Testis (tissue), 3 donors: ENCODE measurements around the gene AUTS2. TPM values are rescaled to one million over a fixed set of nuclear protein-coding genes. Genes with fewer than 3 reads are reported as not detected.

Source experiments
- DNase-seq: peaks from one replicate; pipeline ENCODE4 v3.0.0-alpha.2; 2019
- H3K27ac ChIP-seq, 2 donors: fragments of 200-600 bp; sonication (generic); one replicate each; pipeline ENCODE4 v1.5.1; 2019
- H3K27me3 ChIP-seq: fragments of 200-600 bp; sonication (generic); one replicate; pipeline ENCODE4 v1.5.1; 2019
- H3K36me3 ChIP-seq: fragments of 200-600 bp; sonication (generic); one replicate; pipeline ENCODE4 v1.5.1; 2017; ENCODE audit warnings: low read depth; ENCODE audit errors: missing control alignments
- H3K4me1 ChIP-seq: fragments of 200-600 bp; sonication (generic); one replicate; pipeline ENCODE4 v1.5.1; 2019
- H3K4me3 ChIP-seq, 2 donors: fragments of 200-600 bp; sonication (generic); one replicate each; pipeline ENCODE4 v1.5.1; 2017 to 2019
- H3K9me3 ChIP-seq: fragments of 200-600 bp; sonication (generic); one replicate; pipeline ENCODE4 v1.5.1; 2017
- CTCF ChIP-seq, 3 experiments: fragments of 450-650 bp in 2 of 3; fragments of 200-600 bp in 1 of 3; sonication (generic) in 1 of 3; IDR thresholded peaks; one replicate each; pipeline ENCODE4 v1.5.1; 2016 to 2019; ENCODE audit warnings: antibody characterized with exemption in 3 of 3, mild to moderate bottlenecking in 2 of 3, moderate library complexity in 1 of 3
- POLR2A ChIP-seq: fragments of 450-650 bp; IDR thresholded peaks from one replicate; pipeline ENCODE4 v1.6.1; 2017; ENCODE audit warnings: antibody characterized with exemption, mild to moderate bottlenecking, moderate library complexity
- WGBS, 2 donors: methylation state at CpG; one replicate each; pipeline ENCODE4 v1.1.5; 2018; 5-methylcytosine and 5-hydroxymethylcytosine counted together
- intact Hi-C: fragments of 100-400 bp; cut with DNase I; formaldehyde crosslinking; loops from one replicate; pipeline ENCODE4 v1.15.1; 2023; ENCODE audit warnings: low total_unique reads
- polyA plus RNA-seq: library from polyadenylated mRNA; stranded (reverse); fragments of 350-450 nt; fragmentation: Illumina TruSeq; extraction: RNeasy Lipid Tissue Mini Kit (QIAGEN cat#74804); gene quantifications from one replicate; pipeline ENCODE4 v1.2.3, GENCODE V29; 2014; ENCODE audit warnings: low read depth, low replicate concordance; ENCODE audit not compliant: insufficient read depth
- total RNA-seq, 2 donors: library from RNA; depleted of rRNA; stranded (reverse); fragments of >200 nt; gene quantifications; one replicate each; pipeline ENCODE4 v1.2.3, GENCODE V29; 2016

AUTS2 gene
- total and polyA plus RNA-seq, 3 donors from 2014 or later: 21.3 to 75.5 (median 56.1) TPM

GRCh38 chr7:70340236-70340635 is 742.0 kb downstream of the AUTS2 start:
- DNase-seq: no peak
- Histone ChIP-seq H3K4me1 (no peaks in the 10 kb centered on the region), H3K9me3 (no peaks in the 10 kb centered on the region), H3K27ac (no peak overlapping the region), H3K36me3 (no peaks in the 10 kb centered on the region), H3K4me3 (no peak overlapping the region), H3K27me3 (no peaks in the 10 kb centered on the region)
- TF ChIP-seq CTCF (IDR thresholded peaks at IDR 0.05) (no peak), POLR2A (no peak)
- WGBS, 2 donors: 92 to 94% methylated on average over 3 of the region's 3 CpGs
- intact Hi-C loops: no loop called here

GRCh38 chr7:70341446-70341845 is 743.2 kb downstream of the AUTS2 start:
- Histone ChIP-seq H3K36me3 (no peaks in the 10 kb centered on the region), H3K9me3 (no peaks in the 10 kb centered on the region), H3K27ac (no peak overlapping the region), H3K4me1 (no peaks in the 10 kb centered on the region), H3K4me3 (no peak overlapping the region), H3K27me3 (no peaks in the 10 kb centered on the region)
- DNase-seq: no peak
- intact Hi-C loops: no loop called here
- WGBS, 2 donors: 94 to 97% methylated on average over 2 of the region's 2 CpGs
- TF ChIP-seq CTCF (IDR thresholded peaks at IDR 0.05): no peak
- TF ChIP-seq POLR2A: no peak

GRCh38 chr7:70343519-70343918 is 745.2 kb downstream of the AUTS2 start:
- DNase-seq: no peak
- Histone ChIP-seq H3K27ac (no peak overlapping the region), H3K9me3 (no peaks in the 10 kb centered on the region), H3K36me3 (no peaks in the 10 kb centered on the region), H3K4me1 (no peaks in the 10 kb centered on the region), H3K27me3 (no peaks in the 10 kb centered on the region), H3K4me3 (no peak overlapping the region)
- TF ChIP-seq CTCF (IDR thresholded peaks at IDR 0.05) (no peak), POLR2A (no peak)
- WGBS, 2 donors: 73 to 75% methylated on average over 2 of the region's 2 CpGs
- intact Hi-C loops: no loop called here

- H3K36me3 ChIP-seq: no peaks in the 10 kb centered on the region
- TF ChIP-seq CTCF (IDR thresholded peaks at IDR 0.05) (no peak), POLR2A (no peak)
- intact Hi-C loops: no loop called here
- 83 to 92% methylated on average over 2 of the region's 2 CpGs for WGBS, 2 donors
- no peak overlapping the region for H3K27ac ChIP-seq
- H3K27me3 ChIP-seq: no peaks in the 10 kb centered on the region
- no peak overlapping the region for H3K4me3 ChIP-seq
- no peak for DNase-seq
- H3K4me1 ChIP-seq: no peaks in the 10 kb centered on the region
- no peaks in the 10 kb centered on the region for H3K9me3 ChIP-seq
Measured at GRCh38 chr7:70344726-70345125, 746.5 kb downstream of the AUTS2 start.

GRCh38 chr7:70346844-70347462 is 748.7 kb downstream of the AUTS2 start:
- Histone ChIP-seq H3K4me1 (no peaks in the 10 kb centered on the region), H3K27me3 (no peaks in the 10 kb centered on the region), H3K4me3 (no peak overlapping the region), H3K27ac (no peak overlapping the region), H3K36me3 (no peaks in the 10 kb centered on the region), H3K9me3 (no peaks in the 10 kb centered on the region)
- no peak for DNase-seq
- no peak for TF ChIP-seq POLR2A
- TF ChIP-seq CTCF (IDR thresholded peaks at IDR 0.05): no peak
- WGBS, 2 donors: 88 to 96% methylated on average over 5 of the region's 5 CpGs
- intact Hi-C loops: no loop called here
